GM18505 (cell line): ENCODE measurements around the gene CSMD2.

ENCODE experiments used
- ATAC-seq: cut with Tn5 transposase; IDR thresholded peaks from one replicate; pipeline ENCODE4 v1.9.1; 2021; ENCODE audit not compliant: unreplicated experiment
- POLR2A ChIP-seq: IDR thresholded peaks from 4 replicates; pipeline ENCODE4 v1.6.1; 2011; ENCODE audit warnings: borderline replicate concordance; ENCODE audit not compliant: insufficient read depth, insufficient read length; ENCODE audit errors: extremely low read depth

CSMD2 gene

GRCh38 chr1:34066981-34067603 lies 97.9 kb downstream of the CSMD2 start:
- ATAC-seq, result no peak
- TF ChIP-seq POLR2A, result no peak

GRCh38 chr1:34066166-34066565 lies 98.9 kb downstream of the CSMD2 start:
- ATAC-seq, result no peak
- no peak for TF ChIP-seq POLR2A

- ATAC-seq, result no peak
- no peak for TF ChIP-seq POLR2A
Measured at GRCh38 chr1:34065498-34065897, 99.5 kb downstream of the CSMD2 start.

GRCh38 chr1:34060901-34061415 lies 104.1 kb downstream of the CSMD2 start:
- no peak for TF ChIP-seq POLR2A
- no peak for ATAC-seq

- TF ChIP-seq POLR2A, result no peak
- ATAC-seq, result no peak
Measured at GRCh38 chr1:34060187-34060730, 104.8 kb downstream of the CSMD2 start.

- no peak for TF ChIP-seq POLR2A
- no peak for ATAC-seq
Measured at GRCh38 chr1:34057347-34058130, 107.5 kb downstream of the CSMD2 start.

- no peak for TF ChIP-seq POLR2A
- no peak for ATAC-seq
Measured at GRCh38 chr1:34055818-34056217, 109.2 kb downstream of the CSMD2 start.

GRCh38 chr1:34054920-34055319 lies 110.1 kb downstream of the CSMD2 start:
- TF ChIP-seq POLR2A, result no peak
- no peak for ATAC-seq

GRCh38 chr1:34053660-34054059 lies 111.4 kb downstream of the CSMD2 start:
- TF ChIP-seq POLR2A, result no peak
- ATAC-seq, result no peak

GRCh38 chr1:34052565-34052964 lies 112.5 kb downstream of the CSMD2 start:
- no peak for TF ChIP-seq POLR2A
- ATAC-seq, result no peak

- no peak for ATAC-seq
- TF ChIP-seq POLR2A, result no peak
Measured at GRCh38 chr1:34050709-34051485, 114.1 kb downstream of the CSMD2 start.

GRCh38 chr1:34049994-34050393 lies 115.0 kb downstream of the CSMD2 start:
- ATAC-seq, result no peak
- no peak for TF ChIP-seq POLR2A

GRCh38 chr1:34049477-34049876 lies 115.6 kb downstream of the CSMD2 start:
- ATAC-seq, result no peak
- TF ChIP-seq POLR2A, result no peak
